Stromal cell of bone marrow (primary cell): ENCODE results near the gene TARS2.

Source experiments
- DNase-seq: peaks from one replicate; pipeline ENCODE4 v3.0.0-alpha.2; 2012; ENCODE audit warnings: low read depth

The TARS2 gene

GRCh38 chr1:150555198-150555970 is 68.2 kb downstream of the TARS2 start:
- no peak for DNase-seq

GRCh38 chr1:150555971-150556865 is 69.0 kb downstream of the TARS2 start:
- DNase-seq, result no peak

- no peak for DNase-seq
Measured at GRCh38 chr1:150557065-150557600, 69.9 kb downstream of the TARS2 start.
